KMS-11 (cell line): Measurements from ENCODE around the gene METTL26.
A peak's percentile ranks its signal among the peaks of the same experiment; 100 is the strongest.

Experiments used
- H2AFZ ChIP-seq: fragments of 200-600 bp; sonication (generic); 2 replicates; pipeline ENCODE4 v1.6.1; 2016; ENCODE audit warnings: antibody characterized with exemption, mixed run types, low read depth
- H3K27ac ChIP-seq: fragments of 200-600 bp; sonication (generic); 2 replicates; pipeline ENCODE4 v1.6.1; 2016; ENCODE audit warnings: mild to moderate bottlenecking, mixed run types
- H3K27me3 ChIP-seq: fragments of 200-600 bp; sonication (generic); 2 replicates; pipeline ENCODE4 v1.6.1; 2017; ENCODE audit warnings: mild to moderate bottlenecking, low read depth, mixed run types, moderate library complexity; ENCODE audit not compliant: insufficient read depth
- H3K36me3 ChIP-seq: fragments of 200-600 bp; sonication (generic); 2 replicates; pipeline ENCODE4 v1.6.1; 2017; ENCODE audit warnings: mild to moderate bottlenecking, mixed run types; ENCODE audit not compliant: insufficient read depth
- H3K4me1 ChIP-seq: fragments of 200-600 bp; sonication (generic); 2 replicates; pipeline ENCODE4 v1.6.1; 2016; ENCODE audit warnings: mild to moderate bottlenecking, low read depth, mixed run types; ENCODE audit not compliant: poor library complexity, severe bottlenecking
- H3K4me2 ChIP-seq: fragments of 200-600 bp; sonication (generic); 2 replicates; pipeline ENCODE4 v1.7.0; 2016; ENCODE audit warnings: mild to moderate bottlenecking, mixed run types
- H3K4me3 ChIP-seq: fragments of 200-600 bp; sonication (generic); IDR thresholded peaks from 2 replicates; pipeline ENCODE4 v1.6.1; 2017; ENCODE audit warnings: low read depth, low read length, mixed read lengths; ENCODE audit not compliant: insufficient read depth
- H3K79me2 ChIP-seq: fragments of 200-600 bp; sonication (generic); 2 replicates; pipeline ENCODE4 v1.6.1; 2016; ENCODE audit warnings: low read depth, mixed run types; ENCODE audit not compliant: insufficient read depth
- H3K9ac ChIP-seq: fragments of 200-600 bp; sonication (generic); 2 replicates; pipeline ENCODE4 v1.6.1; 2016; ENCODE audit warnings: mild to moderate bottlenecking, mixed run types
- H4K20me1 ChIP-seq: fragments of 200-600 bp; sonication (generic); 2 replicates; pipeline ENCODE4 v1.6.1; 2016; ENCODE audit warnings: mild to moderate bottlenecking, mixed run types; ENCODE audit not compliant: insufficient read depth
- TF ChIP-seq, protein P1 (sequence below): fragments of 200-600 bp; sonication (generic); conservative IDR thresholded peaks from 2 replicates; pipeline ENCODE4 v1.6.1; 2017; ENCODE audit warnings: low read depth, mild to moderate bottlenecking, antibody characterized with exemption, low read length, moderate library complexity, mixed read lengths

Gene METTL26

DNA sequence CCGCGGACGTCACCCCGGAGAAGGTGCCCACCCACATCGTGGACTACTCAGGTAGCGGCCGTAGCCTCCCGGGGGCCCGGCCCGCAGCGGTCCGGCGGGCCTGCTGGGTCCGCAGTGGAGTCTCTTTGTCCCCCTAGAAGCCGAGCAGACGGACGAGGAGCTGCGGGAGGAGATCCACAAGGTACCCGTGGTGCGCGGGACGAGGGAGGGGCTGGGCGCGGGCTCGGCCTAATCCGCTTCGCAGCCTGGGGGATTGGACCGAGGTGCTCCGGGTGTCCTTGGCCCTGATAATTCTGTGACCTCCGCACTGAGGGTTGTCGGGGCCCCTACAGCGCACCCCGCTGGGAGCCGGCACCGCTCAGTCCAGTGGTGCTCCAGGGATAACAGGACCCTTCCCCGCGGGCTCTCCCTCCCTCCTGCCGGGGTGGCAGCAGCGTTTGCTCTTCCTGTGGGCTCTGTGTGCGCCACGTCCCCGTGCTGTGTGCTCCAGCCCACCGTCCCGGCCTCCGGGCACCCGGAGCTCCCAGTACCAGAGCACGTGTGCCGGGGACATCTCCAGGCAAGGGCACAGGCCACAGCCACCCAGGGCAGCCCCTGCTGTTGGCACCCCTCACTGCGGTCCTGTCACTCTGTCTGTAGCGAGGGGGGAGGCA, 32.5 kb upstream of the METTL26 start:
- TF ChIP-seq, protein P1, sequence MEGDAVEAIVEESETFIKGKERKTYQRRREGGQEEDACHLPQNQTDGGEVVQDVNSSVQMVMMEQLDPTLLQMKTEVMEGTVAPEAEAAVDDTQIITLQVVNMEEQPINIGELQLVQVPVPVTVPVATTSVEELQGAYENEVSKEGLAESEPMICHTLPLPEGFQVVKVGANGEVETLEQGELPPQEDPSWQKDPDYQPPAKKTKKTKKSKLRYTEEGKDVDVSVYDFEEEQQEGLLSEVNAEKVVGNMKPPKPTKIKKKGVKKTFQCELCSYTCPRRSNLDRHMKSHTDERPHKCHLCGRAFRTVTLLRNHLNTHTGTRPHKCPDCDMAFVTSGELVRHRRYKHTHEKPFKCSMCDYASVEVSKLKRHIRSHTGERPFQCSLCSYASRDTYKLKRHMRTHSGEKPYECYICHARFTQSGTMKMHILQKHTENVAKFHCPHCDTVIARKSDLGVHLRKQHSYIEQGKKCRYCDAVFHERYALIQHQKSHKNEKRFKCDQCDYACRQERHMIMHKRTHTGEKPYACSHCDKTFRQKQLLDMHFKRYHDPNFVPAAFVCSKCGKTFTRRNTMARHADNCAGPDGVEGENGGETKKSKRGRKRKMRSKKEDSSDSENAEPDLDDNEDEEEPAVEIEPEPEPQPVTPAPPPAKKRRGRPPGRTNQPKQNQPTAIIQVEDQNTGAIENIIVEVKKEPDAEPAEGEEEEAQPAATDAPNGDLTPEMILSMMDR: no peak
- Histone ChIP-seq H3K27me3 (no peaks in the 10 kb centered on the region), H3K4me1 (peaks cover 13% of the 10 kb centered on the region), H3K4me3 (no peak overlapping the region), H4K20me1 (no peaks in the 10 kb centered on the region), H3K4me2 (peak overlapping the region; percentile 71), H2AFZ (peak overlapping the region; percentile 34; the same call in 1 of the 2 replicates), H3K27ac (no peak overlapping the region), H3K36me3 (peaks cover 3% of the 10 kb centered on the region; the same call in 1 of the 2 replicates), H3K79me2 (peaks cover 19% of the 10 kb centered on the region), H3K9ac (peak overlapping the region; percentile 81)

DNA sequence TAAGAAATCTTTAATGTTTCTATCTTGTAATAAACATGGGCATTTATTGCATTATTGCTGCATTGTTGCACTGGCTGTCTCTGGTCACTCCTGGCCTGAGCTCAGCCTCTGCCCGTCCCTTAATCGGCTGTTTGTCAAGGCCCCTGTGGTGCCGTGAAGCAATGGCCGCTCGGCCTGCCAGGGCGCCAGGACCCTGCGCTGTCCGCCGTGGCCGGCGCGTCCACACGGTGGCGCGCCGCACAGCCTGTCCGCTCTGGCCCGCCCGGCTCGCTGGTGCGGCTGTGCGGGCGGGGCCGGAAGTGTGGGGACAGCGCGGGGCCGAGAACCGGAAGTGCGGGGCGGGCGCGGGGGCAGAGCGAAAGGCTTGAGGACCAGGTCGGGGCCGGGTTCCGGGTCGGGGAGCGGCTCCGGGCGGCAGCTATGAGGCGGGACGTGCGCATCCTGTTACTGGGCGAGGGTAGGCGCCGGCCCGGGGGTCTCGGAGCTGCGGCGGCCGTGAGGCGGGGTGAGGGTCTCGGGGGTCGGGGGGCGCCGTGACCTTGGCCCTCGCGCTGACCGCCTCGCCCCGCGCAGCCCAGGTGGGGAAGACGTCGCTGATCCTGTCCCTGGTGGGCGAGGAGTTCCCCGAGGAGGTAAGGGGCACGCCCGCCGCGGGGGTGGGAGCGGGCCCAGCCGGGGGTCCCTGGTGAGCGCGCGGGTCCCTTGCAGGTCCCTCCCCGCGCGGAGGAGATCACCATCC, 31.8 kb upstream of the METTL26 start, which contains the start of gene RHOT2:
Gene RHOT2 (plus strand): TSS at position 353 of the 739 bp plus-strand sequence. CDS start 68 bp downstream, at position 421.
- H3K36me3 ChIP-seq: peaks cover under 1% of the 10 kb centered on the region; the same call in 1 of the 2 replicates
- H3K4me3 ChIP-seq: no peak within 1 kb of the TSS
- H2AFZ ChIP-seq: peak within 1 kb of the TSS; percentile 49; the same call in 1 of the 2 replicates
- H3K79me2 ChIP-seq: peaks cover 19% of the 10 kb centered on the region
- H3K4me1 ChIP-seq: peaks cover 13% of the 10 kb centered on the region
- peak within 1 kb of the TSS; percentile 81 for H3K9ac ChIP-seq
- peak within 1 kb of the TSS; percentile 71 for H3K4me2 ChIP-seq
- H3K27ac ChIP-seq: no peak within 1 kb of the TSS; the same call in 1 of the 2 replicates
- no peaks in the 10 kb centered on the region for H4K20me1 ChIP-seq
- H3K27me3 ChIP-seq: no peaks in the 10 kb centered on the region
- TF ChIP-seq, protein P1: peak; percentile 78

DNA sequence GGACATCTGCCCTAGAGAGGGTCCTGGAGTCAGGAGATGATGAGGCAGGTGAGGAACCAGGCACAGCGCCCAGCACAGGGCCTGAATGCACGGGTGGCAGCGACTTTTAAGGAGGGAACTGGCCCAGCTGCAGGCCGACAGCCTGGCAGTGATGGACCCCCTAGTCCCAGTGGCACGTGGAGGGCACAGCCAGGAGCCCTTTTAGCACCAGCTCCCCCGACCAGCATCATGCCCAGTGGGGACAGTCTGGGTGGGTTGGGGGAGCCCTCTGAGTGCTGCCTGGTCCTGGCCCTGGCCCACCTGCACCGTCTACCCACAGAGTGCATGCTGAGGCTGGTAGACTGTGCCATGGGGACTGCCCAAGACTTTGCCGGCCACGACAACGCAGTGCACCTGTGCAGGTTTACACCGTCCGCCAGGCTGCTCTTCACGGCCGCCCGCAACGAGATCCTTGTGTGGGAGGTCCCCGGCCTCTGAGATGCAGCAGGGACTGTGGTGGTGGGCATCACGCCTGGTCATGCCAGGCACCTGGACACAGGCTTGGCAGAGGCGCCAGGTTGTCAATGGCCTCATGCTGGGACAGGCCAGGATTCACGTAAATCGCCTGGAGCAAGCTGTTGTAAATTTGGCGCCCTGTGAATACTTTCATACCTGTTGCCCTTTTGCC, 31.1 kb upstream of the METTL26 start:
- Histone ChIP-seq H3K9ac (no peak overlapping the region; the same call in 1 of the 2 replicates), H3K4me3 (no peak overlapping the region), H3K27me3 (no peaks in the 10 kb centered on the region), H3K36me3 (no peaks in the 10 kb centered on the region; the same call in 1 of the 2 replicates), H3K79me2 (peaks cover 19% of the 10 kb centered on the region), H3K4me1 (peaks cover 13% of the 10 kb centered on the region), H4K20me1 (no peaks in the 10 kb centered on the region), H2AFZ (peak overlapping the region; percentile 49; the same call in 1 of the 2 replicates), H3K4me2 (peak overlapping the region; percentile 71), H3K27ac (no peak overlapping the region; the same call in 1 of the 2 replicates)
- TF ChIP-seq, protein P1: no peak

DNA sequence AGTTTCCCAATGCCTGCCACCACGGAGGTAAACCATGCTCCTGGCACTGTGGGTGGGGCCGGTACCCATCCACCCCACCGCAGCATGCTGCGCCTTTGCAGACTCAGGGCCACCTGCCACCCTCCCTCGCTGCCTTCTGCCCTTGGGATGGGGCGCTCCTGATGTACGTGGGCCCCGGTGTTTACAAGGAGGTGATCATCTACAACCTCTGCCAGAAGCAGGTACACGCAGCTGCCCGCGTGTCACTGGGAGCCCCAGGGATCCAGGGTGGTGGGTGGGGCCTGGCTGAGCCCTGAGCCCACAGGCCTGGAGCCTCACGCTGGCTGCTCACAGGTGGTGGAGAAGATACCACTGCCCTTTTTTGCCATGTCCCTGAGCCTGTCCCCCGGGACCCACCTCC, 30.5 kb upstream of the METTL26 start:
- no peak overlapping the region for H3K9ac ChIP-seq
- H3K36me3 ChIP-seq: no peaks in the 10 kb centered on the region; the same call in 1 of the 2 replicates
- H3K79me2 ChIP-seq: peaks cover 19% of the 10 kb centered on the region
- H4K20me1 ChIP-seq: no peaks in the 10 kb centered on the region
- no peak overlapping the region for H3K27ac ChIP-seq
- H3K4me1 ChIP-seq: peaks cover 13% of the 10 kb centered on the region
- no peak overlapping the region for H3K4me2 ChIP-seq
- H2AFZ ChIP-seq: no peak overlapping the region
- no peak overlapping the region for H3K4me3 ChIP-seq
- H3K27me3 ChIP-seq: no peaks in the 10 kb centered on the region
- TF ChIP-seq, protein P1: no peak
